GM21528 (cell line): Measurements from ENCODE around the gene EPHA3.
"Not testable (repeated sequence)": the region's sequence is repeated elsewhere in the genome, so short reads cannot be mapped to it uniquely, and the experiment has no call there.

Experiments used
- ATAC-seq: cut with Tn5 transposase; IDR thresholded peaks from one replicate; pipeline ENCODE4 v1.9.1; 2021; ENCODE audit warnings: mild to moderate bottlenecking, moderate library complexity; ENCODE audit not compliant: unreplicated experiment, low FRiP score

Gene EPHA3

DNA sequence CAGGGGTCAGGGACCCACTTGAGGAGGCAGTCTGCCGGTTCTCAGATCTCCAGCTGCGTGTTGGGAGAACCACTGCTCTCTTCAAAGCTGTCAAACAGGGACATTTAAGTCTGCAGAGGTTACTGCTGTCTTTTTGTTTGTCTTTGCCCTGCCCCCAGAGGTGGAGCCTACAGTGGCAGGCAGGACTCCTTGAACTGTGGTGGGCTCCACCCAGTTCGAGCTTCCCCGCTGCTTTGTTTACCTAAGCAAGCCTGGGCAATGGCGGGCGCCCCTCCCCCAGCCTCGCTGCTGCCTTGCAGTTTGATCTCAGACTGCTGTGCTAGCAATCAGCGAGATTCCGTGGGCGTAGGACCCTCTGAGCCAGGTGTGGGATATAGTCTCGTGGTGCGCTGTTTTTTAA lies 243.5 kb downstream of the EPHA3 start:
- not testable (repeated sequence) for ATAC-seq

GRCh38 chr3:89353465-89353864 lies 246.0 kb downstream of the EPHA3 start:
- no peak for ATAC-seq

DNA sequence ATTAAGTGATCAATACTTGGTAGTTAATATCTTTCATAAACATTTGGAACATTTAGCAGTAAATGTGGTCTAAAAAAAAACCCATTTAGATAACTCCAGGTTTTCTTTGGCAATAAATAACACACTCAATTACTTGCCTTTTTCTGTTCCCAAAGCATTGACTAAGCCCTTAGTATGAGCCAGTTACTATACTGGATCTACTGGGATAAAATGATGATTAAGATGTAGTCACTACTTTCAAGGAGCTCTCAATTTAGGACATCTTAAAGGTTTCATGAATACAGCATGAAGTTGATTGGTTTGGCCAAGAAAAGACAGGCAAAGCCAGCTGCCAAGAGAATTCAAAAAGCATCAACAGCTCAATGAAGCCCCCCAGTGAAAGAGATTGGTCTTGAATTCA lies 250.9 kb downstream of the EPHA3 start:
- ATAC-seq = no peak

DNA sequence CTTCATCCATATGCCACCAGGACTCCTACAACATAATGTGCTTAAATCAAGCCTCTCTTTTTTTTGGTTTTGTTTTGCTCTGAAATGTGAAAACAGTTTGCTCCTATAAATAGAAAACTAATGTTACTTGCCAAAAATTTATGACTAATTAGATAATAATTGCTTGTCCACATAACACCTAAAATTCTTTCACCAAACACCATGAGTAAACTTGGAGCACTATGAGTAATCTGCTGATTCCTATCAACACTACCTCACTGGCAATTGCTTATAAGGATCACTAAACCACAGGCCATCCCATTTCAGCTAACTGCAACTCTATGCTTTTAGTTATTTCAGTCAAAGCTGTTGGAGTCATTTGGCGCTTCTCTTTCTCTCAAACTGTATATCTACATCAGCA lies 252.7 kb downstream of the EPHA3 start:
- ATAC-seq = no peak

- ATAC-seq = no peak
Observed at GRCh38 chr3:89362496-89362895, 255.1 kb downstream of the EPHA3 start.

- ATAC-seq = no peak
Observed at GRCh38 chr3:89363171-89363570, 255.8 kb downstream of the EPHA3 start.

DNA sequence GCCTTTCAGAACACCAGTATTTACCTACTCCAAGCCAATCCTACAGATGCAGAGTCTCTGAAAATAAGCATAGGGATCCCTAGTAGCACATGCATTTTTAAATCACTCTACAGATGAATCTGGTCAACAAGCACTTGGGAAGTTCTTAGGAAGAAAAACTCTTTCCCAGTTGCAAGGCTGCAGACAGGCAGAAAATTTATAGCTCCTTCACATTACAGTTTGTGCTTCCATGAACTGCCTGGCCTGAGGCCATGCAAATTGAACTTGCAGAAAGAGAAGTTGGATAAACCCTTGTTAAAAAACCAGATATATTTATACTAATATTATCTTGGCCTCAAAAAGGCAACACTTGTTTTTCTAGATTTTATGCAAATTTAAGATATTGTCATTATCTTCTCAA lies 256.9 kb downstream of the EPHA3 start:
- no peak for ATAC-seq

- no peak for ATAC-seq
Observed at GRCh38 chr3:89367166-89367565, 259.7 kb downstream of the EPHA3 start.

DNA sequence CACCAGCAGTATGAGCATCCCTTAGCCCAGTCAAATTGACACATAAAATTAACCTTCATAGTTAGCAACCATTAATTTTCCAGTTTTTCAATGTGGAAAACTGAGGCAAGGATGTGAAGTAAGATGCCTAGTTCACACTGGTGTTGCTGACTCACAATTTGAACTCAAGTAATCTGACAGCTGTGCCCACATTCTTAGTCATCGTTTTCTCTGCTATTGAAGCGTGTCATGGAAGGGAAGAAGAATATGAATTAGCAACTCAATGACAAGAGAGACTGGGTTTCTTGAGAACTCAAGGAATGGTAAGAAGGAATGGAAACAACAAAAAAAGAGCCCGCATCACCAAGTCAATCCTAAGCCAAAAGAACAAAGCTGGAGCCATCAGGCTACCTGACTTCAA lies 261.4 kb downstream of the EPHA3 start:
- no peak for ATAC-seq

DNA sequence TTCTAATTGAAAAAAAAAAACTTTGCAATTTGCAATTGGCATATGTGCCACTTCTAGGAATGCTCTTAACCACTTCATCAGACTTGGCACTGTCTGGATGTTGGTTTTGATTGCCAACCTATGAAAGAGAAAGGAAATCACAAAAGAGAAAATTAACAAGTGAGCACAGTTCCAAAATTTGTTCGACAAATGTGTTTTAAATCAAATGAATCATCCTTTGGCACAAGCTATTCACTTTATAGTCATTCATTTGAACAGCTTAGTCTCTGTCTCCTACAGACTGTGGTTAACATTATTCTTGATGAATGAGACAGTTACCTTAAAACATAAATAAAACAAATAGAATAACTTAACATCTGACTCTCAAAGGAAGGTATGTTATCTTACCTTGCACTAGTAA lies 265.0 kb downstream of the EPHA3 start:
- no peak for ATAC-seq

GRCh38 chr3:89373434-89373833 lies 266.0 kb downstream of the EPHA3 start:
- no peak for ATAC-seq

GRCh38 chr3:89375451-89375850 lies 268.0 kb downstream of the EPHA3 start:
- no peak for ATAC-seq

DNA sequence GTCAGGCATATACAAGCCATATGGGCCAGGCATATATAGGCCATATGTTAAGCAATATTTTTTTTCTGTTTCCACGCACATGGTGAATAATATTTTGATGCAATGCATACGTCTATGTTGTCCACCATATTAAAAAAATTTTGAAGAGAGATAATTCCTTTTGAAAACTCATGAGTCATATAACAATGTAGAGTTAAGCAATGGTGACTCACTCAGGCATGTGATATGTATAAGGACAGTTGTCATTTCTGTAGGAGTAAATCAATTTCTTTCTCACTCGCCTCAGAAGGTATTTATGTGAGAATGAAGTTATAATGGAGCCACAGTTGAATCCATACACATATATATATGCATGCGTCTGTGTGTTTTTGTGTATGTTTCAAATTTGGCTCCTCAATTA lies 272.6 kb downstream of the EPHA3 start:
- ATAC-seq = no peak

GRCh38 chr3:89392991-89393390 lies 285.6 kb downstream of the EPHA3 start:
- no peak for ATAC-seq

DNA sequence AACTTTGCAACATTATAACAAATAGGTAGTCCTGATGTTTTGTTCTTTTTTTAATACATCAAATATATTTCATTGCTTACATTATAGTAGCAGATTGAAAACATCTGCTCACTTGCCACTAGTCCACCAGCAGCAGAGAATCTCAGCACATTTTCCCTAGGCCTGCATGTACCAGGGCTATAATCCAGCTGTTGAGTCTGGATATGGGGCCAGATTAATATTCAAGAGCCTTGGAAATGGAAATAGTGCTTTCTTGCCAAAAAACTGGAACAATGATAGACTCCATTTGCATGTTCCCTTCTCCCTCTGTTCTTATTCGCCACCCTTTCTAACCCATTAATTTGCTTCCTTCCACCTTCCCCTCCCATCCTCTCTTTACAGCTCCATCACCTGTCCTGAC lies 288.0 kb downstream of the EPHA3 start:
- ATAC-seq = no peak

GRCh38 chr3:89395996-89396395 lies 288.6 kb downstream of the EPHA3 start:
- no peak for ATAC-seq

DNA sequence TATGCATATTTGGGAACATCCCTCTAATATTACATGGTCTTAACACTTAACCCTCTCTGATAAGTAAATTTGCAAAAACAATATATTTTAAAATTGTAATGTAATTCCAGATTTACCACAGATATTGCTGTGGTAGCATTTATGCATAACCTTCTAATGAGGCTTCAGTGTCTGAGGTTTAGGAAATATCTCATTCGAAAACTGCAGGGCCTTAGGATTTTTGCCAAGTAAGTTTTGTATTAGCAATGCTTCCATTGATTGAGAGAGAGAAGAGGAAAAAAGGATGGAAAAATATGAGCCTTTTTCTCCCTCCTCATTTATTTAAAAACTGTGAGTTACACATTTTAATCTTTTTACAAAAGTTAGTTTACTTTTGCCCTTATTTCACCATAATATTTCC lies 294.6 kb downstream of the EPHA3 start:
- ATAC-seq = no peak

GRCh38 chr3:89405176-89405575 lies 297.8 kb downstream of the EPHA3 start:
- ATAC-seq = no peak

GRCh38 chr3:89405593-89405992 lies 298.2 kb downstream of the EPHA3 start:
- ATAC-seq = no peak

- no peak for ATAC-seq
Observed at GRCh38 chr3:89411201-89411600, 303.8 kb downstream of the EPHA3 start.

- ATAC-seq = no peak
Observed at GRCh38 chr3:89414270-89414669, 306.8 kb downstream of the EPHA3 start.

DNA sequence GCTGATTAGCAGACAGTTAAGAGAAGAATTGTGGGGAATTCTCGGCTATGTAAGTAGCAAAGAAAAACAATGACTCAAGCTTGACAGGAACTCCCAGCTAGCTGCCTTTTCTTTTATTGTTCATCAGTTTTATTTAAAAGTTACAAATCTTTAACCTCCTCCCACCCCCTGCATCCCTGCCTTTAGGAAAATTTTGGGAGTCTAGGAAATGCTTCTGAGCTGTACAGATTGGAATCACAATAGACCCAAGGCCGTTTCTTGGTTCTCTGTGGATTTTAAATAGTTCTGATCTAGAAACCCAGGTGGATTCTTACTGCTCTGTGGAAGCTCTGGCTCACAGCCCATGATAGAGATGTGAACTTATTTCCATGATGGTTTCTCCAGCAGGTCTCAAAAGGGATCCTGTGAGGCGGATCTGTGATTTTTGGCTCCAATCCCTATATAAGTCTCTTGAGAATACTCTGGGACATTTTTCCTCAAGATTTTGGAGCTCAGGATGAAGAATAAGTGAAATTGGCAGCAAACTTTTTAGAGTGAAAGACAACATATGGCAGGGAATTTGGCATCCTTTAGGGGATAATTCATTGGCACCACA lies 312.3 kb downstream of the EPHA3 start:
- ATAC-seq = no peak

DNA sequence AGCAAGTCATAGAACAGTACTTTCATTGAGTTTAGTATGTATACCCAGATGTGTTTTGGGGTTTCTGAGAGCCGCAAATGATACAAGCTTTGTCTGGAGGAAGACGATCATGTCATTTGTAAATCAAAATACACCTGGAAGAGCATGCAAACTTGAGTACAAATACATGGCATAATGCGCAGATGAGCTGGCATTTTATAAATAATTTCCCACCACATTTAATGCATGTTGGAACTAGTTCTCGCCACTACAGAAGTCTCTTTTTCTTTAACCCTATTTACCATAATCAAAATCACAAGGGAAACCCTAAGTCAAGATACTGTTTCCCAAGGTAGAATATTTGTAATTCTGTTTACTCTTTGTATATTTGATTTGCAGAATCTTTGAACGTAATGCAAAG lies 318.6 kb downstream of the EPHA3 start:
- ATAC-seq = no peak
